Stimulated activated naive CD8-positive, alpha-beta T cell treated with anti-CD3 and anti-CD28 coated beads, Interleukin-15, Interleukin-2, amounts not matched to agents 100 U/mL and 50 U/mL, for 24 hours (primary cell): ENCODE measurements around the gene SORCS2.

Experiments
- ATAC-seq: fragments of 150-1000 bp; cut with Tn5 transposase; one replicate; pipeline ENCODE4 v1.10.0; 2021
- DNase-seq: peaks from one replicate; pipeline ENCODE4 v3.0.0; 2021

Gene SORCS2

DNA sequence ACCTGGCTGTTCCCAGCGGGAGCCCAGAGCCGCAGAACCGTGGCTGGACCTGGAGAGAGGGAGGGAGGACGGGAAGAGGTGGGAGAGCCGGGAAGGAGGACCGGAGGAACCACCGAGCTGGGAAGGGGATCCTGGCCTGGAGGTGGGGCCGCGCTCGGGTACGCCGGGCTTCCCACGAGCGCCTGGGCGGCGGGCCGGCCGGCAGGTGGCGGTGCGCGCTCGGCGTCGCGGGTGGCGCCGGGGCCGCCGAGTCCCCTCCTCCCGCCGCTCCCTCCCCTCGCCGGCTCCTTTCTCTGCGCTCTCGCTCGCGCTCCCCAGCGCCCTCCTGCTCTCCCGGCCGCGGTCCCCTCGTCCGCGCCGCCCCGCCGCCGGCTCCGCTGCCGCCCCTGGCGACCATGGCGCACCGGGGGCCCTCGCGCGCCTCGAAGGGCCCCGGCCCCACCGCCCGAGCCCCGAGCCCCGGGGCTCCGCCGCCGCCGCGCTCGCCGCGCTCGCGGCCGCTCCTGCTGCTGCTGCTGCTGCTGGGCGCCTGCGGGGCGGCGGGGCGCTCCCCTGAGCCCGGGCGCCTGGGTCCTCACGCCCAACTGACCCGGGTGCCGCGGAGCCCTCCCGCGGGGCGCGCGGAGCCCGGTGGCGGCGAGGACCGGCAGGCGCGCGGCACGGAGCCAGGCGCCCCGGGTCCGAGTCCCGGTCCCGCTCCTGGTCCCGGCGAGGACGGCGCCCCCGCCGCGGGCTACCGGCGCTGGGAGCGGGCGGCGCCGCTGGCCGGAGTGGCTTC is at the start of gene SORCS2:
SORCS2 (plus strand) TSS at position 287 of the 778 bp plus-strand sequence.
- peak; percentile 64 for DNase-seq
- ATAC-seq, result peak; percentile 70

GRCh38 chr4:7144374-7145290 is 47.7 kb upstream of the SORCS2 start:
- DNase-seq, result no peak
- no peak for ATAC-seq

GRCh38 chr4:7145291-7145934 is 46.9 kb upstream of the SORCS2 start:
- ATAC-seq (no peak), DNase-seq (no peak)

GRCh38 chr4:7146059-7146785 is 46.1 kb upstream of the SORCS2 start:
- DNase-seq, result no peak
- ATAC-seq, result no peak

GRCh38 chr4:7146786-7147115 is 45.6 kb upstream of the SORCS2 start:
- ATAC-seq (no peak), DNase-seq (no peak)

DNA sequence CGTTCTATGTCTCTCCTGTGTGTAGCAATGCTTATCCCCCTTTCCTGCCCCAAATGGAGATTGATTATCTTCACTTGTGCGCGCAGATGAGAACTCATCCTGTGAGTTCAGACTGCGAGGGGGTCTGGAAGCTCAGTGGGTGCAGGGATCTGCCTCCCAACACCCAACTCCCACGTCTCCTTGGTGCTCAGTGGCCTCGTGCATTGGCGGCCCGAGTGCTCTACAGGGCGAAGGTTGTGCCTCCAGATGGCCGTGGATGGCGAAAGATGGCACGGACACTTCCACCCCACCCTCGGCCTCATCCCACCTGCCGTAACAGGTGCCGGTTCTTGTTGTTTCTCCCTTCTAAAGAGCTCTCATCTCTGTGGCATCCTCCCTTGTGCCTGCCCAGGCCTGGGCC is 45.1 kb upstream of the SORCS2 start:
- ATAC-seq, result no peak
- no peak for DNase-seq

DNA sequence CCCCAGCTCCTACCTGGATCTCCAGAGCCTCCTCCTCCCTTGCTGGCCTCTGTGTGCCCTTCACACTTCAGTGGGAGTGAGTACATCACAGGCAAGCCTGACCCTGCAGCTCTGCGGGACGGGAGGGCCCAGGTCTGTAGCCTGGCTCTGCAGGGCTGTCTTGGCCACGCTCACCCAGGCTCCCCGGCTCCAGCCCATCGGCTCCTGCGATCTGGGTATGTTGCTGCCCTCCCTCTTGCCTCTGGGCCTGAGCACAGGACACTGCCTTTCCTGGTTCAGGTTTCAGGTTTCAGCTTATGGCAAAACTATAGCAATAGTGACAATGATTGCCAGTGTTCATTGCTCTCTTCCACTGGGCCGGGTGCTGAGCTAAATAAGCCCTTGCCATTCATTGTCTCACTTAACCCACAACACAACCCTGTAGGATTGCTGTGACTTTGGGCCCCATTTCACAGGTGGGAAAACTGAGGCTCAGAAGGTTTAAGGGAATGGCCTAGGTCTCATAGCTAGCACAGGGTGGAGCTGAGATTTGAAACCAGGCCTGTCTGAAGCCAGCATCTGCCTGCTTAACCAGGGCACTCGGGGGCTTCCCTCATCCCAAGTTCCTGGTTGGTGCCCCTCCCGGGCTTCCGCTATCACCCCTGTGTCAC is 44.6 kb upstream of the SORCS2 start:
- ATAC-seq (no peak), DNase-seq (no peak)

DNA sequence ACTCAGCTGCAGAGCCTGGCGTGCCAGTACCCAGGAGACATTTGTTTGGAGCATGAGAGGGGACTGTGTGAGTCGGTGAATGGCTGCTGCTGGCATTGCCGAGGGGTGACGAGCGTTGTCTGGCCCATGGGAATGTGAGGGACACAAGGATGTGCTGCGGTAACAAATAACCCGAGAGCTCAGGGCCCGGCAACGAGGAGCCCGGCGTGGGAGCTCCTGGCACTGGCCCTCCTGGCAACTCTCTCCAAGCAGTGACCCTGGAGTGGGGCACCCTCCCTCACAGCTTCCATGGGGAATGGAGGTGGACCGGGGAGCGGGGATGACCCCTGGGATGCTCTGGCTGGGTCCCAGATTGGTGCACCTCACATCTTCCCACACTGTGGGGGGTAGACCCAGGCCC is 44.0 kb upstream of the SORCS2 start:
- no peak for DNase-seq
- ATAC-seq, result no peak

GRCh38 chr4:7150036-7150635 is 42.2 kb upstream of the SORCS2 start:
- no peak for DNase-seq

GRCh38 chr4:7151668-7152227 is 40.6 kb upstream of the SORCS2 start:
- no peak for ATAC-seq
- DNase-seq, result no peak

More at GRCh38 chr4:7150036-7150635, 42.2 kb upstream of the SORCS2 start:
- ATAC-seq, result no peak

- DNase-seq, result no peak
- ATAC-seq, result no peak
These were observed 38.6 kb upstream of the SORCS2 start for GRCh38 chr4:7153711-7154110.

DNA sequence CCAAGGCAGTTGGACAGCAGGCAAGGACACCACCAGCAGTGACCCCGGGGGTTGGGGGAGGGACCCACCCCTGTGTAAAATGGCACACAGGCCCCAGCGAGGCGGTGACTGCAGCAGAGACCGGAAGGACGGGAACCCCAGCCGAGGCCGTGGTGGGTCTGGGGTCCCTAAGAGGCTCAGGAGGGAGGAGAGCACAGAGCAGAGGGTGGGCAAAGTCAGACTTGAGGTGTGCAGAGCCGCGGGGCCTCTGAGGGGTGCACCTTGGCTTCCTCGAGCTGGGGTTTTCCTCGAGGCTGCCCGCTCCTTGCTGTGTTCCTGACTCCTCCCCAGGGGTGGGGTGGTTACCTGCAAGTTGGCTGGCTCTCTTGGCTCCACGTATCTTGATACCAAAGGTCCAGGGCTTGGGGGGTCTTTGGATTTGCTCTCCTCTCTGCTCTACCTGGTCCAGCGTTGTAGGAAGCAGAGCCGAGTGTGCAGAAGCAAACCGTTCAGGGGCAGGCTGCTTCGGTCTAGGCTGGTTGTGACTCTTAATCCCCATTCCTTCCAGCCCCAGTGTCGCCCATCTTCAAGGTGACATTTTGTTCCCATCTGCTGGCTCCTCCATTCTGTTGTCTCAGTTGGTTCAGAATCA is 37.9 kb upstream of the SORCS2 start:
- ATAC-seq, result no peak
- no peak for DNase-seq

DNA sequence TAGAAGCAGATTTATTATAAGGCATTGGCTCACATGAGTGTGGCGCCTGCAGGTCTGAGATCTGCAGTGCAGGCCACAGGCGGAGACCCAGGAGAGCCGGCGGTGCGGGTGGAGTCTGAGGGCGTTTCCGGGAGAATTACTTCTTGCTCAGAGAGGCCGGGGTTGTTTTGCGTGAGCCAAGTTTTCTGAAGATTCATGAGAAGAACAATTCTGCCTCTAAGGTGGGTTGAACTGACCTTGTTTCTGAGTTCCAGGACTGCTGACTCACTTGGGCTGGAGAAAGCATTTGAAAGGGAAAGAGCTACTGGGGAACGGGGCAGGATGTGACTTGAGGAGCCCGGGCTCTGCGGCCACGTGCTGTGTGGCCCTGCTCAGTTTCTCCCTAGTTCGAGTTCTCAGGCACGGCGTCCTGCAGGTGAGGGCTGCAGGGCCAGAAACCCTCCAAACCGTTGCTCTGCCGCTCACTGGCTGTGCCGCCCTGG is 36.7 kb upstream of the SORCS2 start:
- DNase-seq, result no peak
- ATAC-seq, result no peak

DNA sequence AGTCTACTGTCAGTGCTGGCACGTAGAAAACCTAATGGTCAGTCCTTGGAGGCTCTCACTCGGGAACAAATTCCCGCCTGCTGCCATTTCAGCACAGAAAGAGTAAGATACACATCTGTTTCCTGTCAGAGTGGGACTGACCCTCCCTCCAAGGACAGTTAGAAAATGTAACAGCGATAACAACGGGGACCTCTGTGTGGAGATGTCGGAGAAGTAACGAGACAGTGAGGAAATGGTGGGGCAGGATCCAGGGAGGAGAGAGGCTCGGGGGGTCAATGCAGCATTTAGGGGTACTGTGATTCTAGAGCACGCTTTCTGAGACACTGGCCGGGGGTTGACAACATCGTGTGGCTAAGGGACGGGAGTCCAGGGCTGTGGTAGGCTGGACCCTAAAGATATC is 36.0 kb upstream of the SORCS2 start:
- DNase-seq, result no peak
- no peak for ATAC-seq

DNA sequence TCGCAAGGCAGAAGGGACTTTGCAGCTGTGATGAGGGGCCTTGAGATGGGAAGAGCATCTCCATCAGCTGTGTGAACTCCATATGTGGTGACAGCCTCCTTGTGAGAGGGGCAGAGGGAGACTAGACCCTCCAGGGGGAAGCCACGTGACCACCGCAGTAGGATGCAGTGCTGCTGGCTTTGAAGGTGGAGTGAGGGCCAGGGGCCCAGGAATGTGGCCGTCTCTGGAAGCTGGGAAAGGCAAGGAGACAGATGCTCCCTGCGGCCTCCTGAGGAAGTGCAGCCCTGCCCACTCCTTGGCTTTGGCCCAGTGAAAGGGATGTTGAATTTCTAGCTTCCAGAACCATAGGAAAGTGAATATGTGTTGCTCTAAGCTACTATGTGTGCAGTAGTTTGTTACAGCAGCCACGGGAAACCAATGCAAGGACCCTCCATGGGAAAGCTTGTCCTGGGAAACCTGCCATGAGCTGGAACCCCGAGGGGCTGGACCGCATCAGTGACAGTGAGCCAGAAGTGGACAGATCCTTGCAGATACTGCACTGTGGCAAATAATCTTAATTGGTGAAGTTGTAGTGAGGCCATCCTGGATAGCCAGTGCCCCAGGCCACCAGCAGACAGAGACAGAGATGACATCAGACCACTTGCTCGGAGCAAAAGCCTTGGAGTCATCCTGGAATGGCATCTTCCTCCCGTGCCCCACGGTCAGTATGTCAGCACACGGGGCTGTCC is 35.4 kb upstream of the SORCS2 start:
- ATAC-seq, result no peak
- DNase-seq, result no peak

GRCh38 chr4:7157666-7158065 is 34.7 kb upstream of the SORCS2 start:
- DNase-seq, result no peak
- no peak for ATAC-seq

GRCh38 chr4:7158081-7158750 is 34.1 kb upstream of the SORCS2 start:
- ATAC-seq (no peak), DNase-seq (no peak)

- ATAC-seq (no peak), DNase-seq (no peak)
These were observed 33.3 kb upstream of the SORCS2 start for GRCh38 chr4:7158991-7159390.

DNA sequence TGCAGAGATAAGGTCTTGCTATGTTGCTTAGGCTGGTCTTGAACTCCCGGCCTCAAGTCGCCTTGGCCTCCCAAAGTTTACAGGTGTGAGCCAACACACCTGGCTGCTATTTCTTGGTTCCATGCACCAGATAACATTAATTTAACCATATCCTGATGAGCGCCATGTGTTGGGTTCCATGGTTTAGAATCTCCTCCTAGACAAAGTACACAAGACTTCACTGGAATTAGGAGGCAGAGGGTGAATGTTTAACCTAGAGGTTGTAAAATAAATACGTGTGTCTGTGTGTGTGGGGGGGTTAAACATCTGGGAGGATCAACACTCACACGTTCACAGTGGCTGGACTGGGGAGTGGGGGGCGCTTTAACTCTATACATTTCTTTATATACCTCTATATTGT is 32.4 kb upstream of the SORCS2 start:
- no peak for ATAC-seq
- no peak for DNase-seq
